ENCODE measurements around the gene DNAJB12.
A peak's percentile ranks its signal among the peaks of the same experiment; 100 is the strongest.
"Not testable (repeated sequence)": the region's sequence is repeated elsewhere in the genome, so short reads cannot be mapped to it uniquely, and the experiment has no call there.

DNAJB12 gene

DNA sequence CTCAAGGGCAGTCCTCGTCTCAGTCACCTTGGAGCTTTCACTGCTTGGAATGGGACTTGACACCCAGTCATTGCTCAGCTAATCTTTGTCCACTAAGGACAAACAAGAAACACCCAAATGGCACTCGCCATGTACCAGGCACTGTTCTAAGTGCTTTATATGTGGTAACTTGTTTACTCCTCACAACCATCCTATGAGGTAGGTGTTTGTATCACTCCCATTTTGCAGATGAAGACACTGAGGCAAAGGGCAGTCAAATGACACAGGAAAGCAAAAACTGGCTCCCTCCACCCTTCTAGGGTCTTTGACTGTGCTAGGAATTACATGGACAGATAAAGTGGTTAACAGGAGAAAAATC is 24.7 kb downstream of the DNAJB12 start:
- no peak for DNase-seq

DNA sequence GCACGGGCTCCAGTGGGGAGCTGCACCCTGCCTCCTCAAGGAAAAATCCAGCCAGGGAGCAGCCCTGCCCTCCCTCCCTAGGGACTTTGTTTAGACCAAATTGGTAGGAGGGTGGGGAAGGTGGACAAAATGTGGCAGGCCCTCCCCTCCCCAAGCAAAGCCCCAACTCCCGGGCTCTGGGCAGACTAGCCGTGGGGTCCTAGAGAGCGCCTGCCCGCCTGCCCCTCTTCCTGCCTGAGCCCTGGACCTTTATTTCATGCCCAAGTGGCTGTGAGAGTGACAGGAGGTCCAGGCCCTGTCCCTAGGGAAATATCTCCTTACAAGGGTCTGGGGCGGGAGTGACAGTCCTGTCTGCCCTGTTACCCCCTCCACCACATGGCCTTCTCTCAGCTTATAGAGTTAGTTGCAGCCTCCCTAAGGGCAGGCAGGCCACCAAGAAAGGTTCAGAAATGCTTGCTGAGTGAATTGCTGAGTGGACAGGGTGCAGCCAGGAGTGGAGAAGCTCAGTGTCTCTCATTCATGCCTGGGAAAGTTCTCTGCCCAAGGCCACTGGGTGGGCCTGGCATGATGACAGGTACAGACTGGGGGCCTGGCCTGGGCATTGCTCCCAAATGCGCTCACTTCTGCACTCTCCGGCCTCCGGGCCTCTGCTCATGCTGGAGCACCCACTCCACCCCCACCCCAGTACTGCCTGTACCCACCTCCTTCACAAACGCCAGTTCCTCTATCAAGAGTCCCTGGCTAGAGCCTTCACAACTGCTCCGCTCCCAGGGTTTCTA is 25.2 kb downstream of the DNAJB12 start:
- DNase-seq = no peak

DNA sequence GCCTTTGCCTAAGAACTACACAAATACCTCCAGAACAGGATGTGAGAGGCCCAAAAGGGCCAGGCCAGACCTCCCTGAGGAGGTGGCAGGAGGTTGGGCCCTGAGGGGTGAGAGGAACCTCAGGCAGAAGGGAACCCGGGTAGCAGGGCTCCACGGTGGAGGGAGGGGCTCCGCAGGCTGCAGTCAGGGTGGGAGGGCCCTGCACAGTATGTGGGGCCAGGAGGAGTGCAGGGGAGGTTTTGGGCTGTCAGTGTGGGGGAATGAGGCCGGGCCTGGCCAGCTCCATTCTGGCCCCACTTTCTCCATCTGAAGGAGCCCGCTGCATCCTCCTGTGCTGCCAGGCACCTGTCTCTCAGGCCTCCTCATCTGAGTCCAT is 25.9 kb downstream of the DNAJB12 start:
- no peak for DNase-seq

DNA sequence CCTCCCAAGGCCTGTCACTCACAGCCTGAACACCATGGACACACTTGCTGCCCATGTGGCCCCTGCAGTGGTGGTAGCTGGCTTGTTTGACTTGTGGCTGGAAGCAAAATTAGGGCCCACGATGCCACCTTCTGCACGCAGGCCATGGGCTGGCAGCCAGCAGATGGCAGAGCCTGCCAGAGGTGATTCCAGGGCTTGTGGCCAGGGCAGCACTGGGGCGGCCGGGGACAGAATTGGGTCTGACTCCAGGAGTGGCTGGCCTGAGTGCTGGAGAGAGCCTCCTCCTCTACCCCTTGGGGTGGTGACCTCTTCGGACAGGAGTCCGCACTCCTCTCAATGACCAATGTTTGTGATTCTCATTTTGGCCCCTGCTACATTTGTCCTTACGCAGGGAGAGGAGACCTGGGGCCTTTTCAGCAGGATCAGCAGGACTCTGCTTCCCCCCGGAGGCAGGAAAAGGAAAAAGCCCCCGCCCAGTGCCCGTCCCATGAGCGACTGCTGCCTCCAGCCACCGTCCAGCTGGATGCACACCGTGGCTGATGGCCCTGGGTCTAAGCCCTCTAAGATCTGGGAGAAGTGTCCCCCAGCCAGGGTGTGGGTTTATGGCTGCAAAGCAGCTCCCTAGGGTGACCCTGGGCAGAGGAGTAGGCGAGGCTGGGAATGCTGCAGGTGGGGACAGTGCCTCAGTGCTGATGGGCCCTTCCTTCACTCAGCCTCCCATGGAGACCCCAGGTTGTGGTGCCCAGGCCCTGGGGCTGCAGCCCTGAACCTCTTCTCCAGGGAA is 26.5 kb downstream of the DNAJB12 start:
- no peak for DNase-seq

DNA sequence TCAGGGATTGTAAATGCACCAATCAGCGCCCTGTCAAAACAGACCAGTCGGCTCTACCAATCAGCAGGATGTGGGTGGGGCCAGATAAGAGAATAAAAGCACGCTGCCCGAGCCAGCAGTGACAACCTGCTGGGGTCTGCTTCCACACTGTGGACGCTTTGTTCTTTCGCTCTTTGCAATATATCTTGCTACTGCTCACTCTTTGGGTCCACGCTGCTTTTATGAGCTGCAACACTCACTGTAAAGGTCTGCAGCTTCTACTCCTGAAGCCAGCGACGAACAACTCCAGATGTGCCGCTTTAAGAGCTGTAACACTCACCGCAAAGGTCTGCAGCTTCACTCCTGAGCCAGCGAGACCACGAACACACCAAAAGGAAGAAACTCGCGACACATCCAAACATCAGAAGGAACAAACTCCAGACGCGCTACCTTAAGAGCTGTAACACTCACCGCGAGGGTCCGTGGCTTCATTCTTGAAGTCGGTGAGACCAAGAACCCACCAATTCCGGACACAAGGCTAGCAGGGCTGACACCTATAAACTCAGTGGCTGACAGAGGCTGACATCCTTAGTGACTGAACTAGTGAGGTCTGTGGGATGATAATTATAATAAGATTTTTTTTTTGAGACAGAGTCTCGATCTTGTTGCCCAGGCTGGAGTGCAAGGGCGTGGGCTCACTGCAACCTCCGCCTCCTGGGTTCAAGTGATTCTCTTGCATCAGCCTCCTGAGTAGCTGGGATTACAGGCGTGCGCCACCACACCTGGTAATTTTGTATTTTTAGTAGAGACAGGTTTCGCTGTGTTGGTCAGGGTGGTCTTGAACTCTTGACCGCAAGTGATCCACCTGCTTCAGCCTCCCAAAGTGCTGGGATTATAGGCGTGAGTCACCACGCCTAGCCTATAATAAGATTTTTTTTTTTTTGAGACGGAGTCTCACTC is 27.8 kb downstream of the DNAJB12 start:
- DNase-seq = peak; percentile 59 to 66

DNA sequence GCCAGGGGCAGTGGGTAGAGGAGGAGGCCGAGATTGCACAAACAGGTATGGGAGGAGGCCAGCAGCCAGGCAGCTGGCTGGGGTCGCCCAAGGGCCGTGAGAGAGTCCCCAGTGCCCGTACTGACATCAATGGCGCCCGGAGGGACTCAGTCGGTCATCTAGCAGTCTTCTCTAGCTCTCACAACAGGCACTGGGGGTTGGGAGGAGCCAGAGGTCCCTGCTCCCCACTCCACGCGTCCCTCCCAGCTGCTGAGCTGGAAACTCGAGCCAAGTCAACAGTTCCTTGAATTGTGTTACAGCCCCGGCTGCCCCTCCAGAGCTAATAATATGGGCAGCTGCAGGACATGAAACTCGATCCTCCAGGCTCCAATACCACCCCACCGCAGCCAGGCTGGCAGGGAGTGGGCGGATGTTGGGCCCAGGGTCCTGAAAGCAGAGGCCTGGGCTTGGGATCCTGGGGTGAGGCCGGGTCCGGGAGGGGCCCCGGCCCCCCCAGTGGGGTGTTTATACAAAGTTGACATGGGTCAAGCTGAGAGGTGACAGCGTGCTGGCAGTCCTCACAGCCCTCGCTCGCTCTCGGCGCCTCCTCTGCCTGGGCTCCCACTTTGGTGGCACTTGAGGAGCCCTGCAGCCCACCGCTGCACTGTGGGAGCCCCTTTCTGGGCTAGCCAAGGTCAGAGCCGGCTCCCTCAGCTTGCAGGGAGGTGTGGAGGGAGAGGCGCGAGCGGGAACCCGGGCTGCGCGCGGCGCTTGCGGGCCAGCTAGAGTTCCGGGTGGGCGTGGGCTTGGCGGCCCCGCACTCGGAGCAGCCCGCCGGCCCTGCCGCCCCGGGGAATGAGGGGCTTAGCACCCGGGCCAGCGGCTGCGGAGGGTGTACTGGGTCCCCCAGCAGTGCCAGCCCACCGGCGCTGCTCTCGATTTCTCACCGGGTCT is 29.2 kb downstream of the DNAJB12 start:
- DNase-seq = not testable (repeated sequence)

DNA sequence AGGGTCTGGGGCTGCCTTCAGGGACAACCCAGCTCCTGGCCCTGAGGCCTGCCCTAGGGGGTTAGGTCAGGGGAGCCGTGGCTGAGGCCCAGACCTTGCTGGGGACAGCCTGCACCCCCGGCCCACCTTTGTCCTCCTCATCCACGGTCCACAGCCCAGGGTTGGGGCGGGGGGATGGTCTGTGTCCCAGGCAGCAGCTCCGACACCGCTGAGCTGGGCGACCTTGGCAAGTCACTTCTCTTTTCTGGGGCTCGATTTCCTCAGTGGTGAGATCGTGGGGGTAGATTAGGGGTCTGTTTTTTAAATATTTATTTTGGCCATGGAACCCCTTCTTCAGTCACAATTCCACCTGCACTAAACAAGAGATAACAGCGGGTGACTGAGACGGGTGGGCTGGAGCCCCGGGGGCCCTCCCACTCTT is 30.9 kb downstream of the DNAJB12 start:
- no peak for DNase-seq

DNA sequence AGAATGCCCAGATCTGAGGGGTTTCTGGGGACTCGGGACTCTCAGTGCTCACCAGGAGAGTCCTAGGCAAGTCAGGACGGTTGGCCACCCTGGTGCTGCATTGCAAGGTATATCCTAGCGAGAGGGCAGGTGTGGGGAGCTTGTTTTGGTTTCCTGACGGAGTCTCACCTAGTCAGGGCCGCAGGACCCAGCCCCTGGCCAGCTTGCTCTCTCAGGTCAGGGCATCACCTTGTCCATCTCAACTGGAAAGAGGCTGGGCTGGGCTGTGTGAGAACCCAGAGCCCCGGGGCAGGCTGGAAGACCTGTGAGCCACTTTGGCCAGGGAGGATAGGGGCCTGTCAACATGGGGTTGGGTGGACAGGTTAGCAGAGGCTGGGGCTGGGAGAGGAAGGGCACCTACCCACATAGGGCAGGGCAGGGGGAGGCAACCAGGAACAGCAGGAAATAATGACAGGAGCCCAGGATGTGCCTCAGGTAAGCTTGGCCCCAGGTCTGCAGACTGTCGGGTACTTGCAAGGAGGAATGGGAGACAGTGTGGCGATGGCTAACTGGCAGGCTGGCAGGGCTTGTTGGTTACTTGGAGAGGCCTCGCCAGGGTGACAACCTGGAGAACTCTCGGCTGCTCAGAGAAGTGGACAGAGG is 31.5 kb downstream of the DNAJB12 start:
- DNase-seq = no peak

DNA sequence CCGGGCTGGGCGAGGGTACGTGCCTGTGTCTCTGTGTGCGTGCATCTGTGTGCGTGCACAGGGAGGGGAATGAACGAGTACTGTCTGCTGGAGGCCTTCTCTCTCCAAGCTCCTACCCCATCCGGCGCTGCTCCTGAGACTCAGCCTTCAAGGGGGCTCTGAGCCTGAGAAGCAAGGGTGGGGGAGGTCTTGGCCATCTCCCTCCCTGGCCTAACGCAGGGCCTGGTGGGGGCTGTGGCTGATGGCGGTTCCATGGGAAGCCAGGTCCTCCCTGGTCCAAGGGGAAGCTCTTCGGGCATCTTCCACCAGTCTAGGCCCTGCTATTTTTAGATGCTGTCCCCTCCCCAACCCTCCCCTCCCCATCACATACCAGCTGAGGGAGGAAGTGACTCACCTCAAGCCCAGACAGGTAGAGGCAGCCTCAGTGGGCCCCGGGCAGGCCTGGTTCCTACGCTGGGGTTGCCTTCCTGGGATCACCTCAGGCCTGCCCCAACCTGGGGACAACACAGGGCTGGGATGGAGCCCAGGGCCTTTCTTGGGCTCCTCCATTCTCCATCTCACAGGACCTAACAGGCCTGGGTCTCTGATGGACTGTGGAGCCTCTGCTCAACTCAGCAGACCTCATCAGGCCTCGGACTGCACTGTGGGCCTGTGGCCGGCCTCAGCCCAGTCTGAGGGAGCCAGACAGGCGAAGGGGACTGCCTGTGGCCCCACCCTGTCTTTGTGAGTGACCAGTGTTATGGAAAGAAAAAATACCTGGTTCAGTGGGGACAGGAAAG is 32.2 kb downstream of the DNAJB12 start:
- peak; percentile 76 to 79 for DNase-seq

DNA sequence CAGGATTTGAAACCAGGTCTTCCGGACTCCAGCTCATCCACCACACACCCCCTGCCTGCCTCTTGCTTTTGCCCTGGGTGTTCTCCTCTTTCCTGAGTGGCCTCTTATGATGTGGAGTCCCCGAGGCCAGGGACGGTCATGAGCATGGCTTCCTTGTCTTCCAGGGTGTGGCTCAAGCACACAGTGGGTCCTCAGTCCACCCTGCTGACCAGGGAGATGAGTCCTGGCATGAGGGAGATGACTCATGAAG is 32.8 kb downstream of the DNAJB12 start:
- DNase-seq = no peak

DNA sequence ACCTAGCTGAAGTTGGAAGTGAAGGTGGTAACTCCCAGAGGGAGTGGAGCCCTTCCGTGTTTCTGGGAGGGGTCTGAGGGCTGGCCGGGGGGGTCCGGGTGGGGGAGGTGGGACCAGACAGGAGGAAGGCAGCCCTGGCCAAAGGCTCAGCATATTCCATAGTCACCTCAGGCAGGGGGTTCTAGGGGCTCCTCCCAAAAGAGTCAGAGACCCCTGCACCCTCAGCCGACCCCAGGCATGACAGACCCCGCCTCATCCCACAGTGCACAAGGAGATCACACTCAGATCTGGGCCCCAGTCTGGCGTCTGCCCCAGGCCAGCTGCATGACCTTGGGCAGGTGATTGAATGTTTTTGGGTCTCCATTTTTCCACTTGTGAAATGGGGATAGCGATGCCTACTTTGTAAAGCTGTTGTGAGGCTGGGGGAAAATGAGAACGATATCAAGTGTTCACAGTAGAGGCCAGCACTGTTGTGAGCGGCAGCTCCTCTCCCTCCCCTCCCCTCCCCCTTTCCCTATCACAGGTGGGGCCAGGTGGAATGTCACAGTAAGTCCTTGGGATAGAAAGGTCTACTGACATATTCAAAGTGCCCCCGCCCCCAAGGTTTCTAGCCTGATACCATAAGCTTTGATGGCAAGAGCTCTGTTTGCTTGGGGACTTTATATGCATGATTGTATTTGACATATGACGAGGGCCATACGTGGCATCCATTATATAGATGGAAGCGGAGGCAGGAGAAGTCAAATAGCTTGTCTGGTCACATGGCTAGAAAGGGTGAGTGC is 33.3 kb downstream of the DNAJB12 start:
- no peak for DNase-seq

DNA sequence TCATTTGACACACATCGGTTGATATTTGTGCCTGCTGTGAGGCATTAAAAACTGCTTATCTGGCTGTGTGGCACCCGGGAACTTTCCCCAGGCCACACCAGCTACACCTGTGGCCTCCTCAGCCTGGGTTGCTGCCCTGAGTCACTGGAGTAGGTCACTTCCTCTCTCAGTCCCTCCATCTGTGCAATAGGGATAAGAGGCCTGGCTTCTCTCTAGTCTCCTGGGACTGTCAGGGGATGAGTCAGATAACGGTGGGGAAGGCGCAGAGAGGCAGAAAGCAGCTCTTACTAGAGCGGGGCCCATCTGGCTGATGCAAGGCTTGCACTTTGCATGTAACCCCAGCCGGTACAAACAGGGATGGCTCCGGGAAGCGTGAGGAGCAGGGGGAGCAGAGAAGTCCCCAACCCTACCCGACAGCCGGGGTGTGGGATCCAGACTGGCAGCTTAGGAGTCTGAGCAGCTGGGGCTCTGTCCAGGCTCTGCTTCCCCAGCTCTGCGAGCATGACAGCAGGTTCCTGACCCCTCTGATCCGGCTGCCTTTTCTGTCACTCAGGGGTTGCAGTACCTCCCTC is 34.0 kb downstream of the DNAJB12 start:
- DNase-seq = peak; percentile 70 to 72

DNA sequence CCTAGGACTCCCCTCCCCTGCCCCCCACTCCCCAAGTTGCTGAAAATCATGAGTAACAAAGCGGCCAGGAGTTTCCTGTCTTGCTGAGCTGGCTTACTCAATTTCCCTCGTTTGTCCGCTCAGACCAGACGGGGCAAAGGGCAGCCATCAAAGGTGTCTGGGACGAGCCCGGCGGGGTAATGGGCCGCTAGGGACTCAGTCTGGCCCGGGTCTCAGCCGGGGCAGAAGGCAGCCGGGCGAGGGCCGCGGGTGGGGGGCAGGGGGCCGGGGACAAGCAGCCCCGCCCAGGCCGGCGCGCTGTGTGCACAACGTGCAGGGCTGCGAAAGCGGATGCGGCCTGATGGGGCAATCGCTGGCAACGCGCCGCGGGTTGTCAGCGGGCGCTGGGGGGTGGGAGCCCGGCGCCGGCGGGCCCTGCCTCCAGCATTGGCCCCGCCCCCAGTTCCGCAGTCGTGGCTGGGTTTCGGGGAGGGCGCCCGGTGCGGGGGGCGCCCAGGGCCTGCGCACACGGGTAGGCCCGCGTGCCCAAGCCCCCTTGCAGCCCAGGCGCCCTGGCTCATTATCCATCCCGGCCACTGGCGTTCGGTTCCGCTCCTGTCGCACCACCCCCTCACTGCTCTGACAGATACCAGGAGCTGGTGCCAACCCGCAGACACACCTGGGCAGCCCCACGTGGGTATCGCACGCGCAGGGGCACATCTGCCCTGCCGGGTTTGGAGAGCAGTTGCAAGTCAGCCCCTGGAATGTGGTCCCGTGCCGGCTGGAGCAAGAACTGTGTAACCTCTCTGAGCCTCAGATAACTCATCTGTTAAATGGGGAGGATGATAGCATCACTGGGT is 35.1 kb downstream of the DNAJB12 start:
- DNase-seq = peak; percentile 84 to 88

DNA sequence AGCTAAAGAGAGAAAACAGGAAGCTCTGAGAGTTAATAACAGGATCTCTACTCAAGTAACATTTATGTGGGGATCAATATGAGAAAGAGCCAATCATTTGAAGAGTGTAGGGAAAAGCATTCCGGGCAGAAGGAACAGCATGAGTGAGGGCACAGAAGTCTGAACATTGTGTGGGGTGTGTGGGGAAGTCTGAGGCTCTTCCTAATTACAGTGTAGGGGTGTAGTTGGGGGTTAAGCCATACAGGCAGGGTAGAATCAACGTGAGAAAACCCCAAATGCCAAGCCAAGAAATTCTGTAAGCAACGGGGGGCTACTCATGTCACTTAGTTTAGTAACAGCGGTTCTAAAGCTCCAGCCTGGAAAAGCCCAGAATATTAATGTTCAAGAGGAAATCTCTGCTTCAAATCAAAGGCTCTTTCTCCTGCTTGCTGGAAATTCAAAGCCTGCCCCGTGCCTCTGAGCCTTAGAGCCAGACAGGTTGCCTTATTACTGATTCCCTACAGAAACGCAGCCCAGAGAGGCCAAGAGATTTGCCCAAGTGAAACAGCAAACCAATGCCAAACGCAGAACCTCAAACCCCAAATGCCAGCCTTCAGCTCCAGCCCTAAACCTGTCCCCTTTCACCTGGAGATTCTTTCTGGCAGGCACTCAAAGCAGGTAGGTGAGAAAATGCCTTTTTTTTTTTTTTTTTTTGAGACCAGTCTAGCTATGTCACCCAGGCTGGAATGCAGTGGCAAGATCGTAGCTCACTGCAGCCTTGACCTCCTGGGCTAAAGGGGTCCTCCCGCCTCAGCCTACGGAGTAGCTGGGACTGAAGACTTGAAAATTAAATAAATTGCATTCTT is 36.1 kb downstream of the DNAJB12 start:
- DNase-seq = no peak

DNA sequence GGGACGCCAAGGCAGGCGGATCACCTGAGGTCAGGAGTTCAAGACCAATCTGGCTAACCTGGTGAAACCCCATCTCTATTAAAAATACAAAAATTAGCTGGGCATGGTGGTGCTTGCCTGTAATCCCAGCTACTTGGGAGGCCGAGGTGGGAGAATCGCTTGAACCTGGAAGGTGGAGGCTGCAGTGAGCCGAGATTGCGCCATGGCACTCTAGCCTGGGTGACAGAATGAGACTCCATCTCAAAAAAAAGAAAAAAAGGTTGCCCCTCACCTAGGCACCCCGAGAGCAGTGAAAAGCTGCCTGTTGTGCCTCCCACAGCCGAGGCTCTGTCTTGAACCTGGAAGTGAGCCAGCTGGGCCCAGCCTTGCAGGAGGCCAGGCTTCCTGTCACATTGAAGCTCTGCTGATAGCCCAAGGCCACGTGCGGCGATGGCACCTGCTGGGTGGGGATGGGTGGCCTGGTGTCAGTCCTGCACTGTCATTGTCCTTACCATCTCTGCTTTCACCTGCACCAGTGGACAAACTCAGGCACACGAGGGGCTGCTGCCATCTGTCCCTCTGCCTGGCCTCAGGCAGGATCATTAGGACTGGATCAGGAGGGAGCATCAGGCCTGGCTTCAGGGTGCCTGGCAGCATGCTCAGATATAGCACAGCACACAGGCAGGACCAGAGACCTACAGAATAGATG is 37.8 kb downstream of the DNAJB12 start:
- peak in 1 of 2 donors; percentile 55 for DNase-seq

DNA sequence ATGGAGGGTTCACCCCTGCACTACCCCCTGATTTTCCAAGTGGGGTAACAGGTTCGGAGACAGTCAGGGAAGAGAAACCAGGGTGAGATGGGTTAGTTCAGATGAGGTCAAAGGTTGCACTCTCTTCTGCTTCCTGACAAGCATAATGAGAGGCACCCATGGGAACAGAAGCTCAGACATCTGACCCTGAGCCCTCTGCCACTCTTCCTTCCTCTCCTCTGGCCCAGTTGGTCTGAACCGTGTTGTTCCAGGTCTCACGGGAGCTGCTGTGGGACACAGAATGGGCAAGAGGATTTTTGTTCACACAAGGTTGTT is 38.4 kb downstream of the DNAJB12 start:
- no peak for DNase-seq

DNA sequence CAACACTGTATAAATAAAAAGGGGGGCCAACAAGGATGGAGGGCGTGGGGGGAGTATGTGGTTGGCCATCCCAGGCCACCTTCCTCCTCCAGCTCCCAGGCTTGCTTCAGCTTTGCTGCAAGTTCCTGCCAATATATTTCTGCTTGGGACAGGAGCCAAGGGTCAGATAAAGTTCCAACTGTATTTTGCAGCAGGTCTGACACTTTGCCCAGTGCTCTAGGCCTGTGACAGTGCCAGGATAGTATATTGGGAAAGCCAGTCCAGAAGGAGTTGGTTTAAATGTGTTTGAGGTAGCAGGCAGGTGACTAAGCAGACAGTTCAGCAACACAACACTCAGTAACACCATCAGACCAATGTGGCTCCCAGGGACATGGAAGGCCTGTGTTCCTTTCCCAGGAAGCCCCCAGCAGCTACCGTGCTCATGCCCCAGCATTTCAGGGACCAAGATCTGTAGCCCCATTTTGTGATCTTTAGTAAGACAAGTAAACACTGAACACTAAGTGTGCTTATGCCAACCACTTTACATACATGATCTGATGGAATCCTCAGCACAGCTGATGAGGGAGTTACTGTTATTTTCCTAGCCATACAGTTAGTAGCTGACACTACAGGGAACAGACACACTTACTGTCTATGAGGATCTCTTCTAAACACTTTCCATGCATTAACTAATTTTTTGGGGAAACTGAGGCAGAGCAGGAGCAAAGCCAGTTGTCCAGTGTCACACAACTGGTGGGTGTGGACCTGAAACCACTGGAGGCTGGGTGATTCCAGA is 38.9 kb downstream of the DNAJB12 start:
- DNase-seq = no peak

Measured in activated CD4-positive, alpha-beta T cell treated with anti-CD3 and anti-CD28 coated beads for 4 hours (primary cell).